Calu3 (cell line): Measurements from ENCODE around the gene RAD51B. TPM values are rescaled to one million over a fixed set of nuclear protein-coding genes. Genes with fewer than 3 reads are reported as not detected.

Source experiments
- BruUV-seq: library from RNA; stranded (reverse); fragments of 400-500 nt; replicated peaks from 2 replicates; lab custom pipeline; 2021; lab: Mats Ljungman, UMichigan
- CTCF ChIA-PET: fragments of 300-600 bp; sonication (Branson Sonifier 250); formaldehyde crosslinking; loops from one replicate; lab custom pipeline; 2022; ENCODE audit warnings: antibody characterized with exemption; lab: Charles Lee
- DNase-seq: peaks from one replicate; pipeline ENCODE4 v3.0.0; 2022
- H3K27ac Mint-ChIP-seq: one replicate; pipeline ENCODE4 v1.8.0; 2022; ENCODE audit warnings: mixed read lengths; ENCODE audit not compliant: unreplicated experiment
- H3K27me3 Mint-ChIP-seq: one replicate; pipeline ENCODE4 v1.8.0; 2022; ENCODE audit warnings: mixed read lengths; ENCODE audit not compliant: unreplicated experiment
- H3K36me3 Mint-ChIP-seq: one replicate; pipeline ENCODE4 v1.8.0; 2022; ENCODE audit warnings: mild to moderate bottlenecking, moderate library complexity, mixed read lengths; ENCODE audit not compliant: insufficient read depth, unreplicated experiment
- H3K4me1 Mint-ChIP-seq: one replicate; pipeline ENCODE4 v1.8.0; 2022; ENCODE audit warnings: mild to moderate bottlenecking, low read depth, mixed read lengths; ENCODE audit not compliant: unreplicated experiment
- H3K4me3 Mint-ChIP-seq: one replicate; pipeline ENCODE4 v1.8.0; 2022; ENCODE audit warnings: mild to moderate bottlenecking, low read depth, moderate library complexity, mixed read lengths; ENCODE audit not compliant: unreplicated experiment
- H3K9me3 Mint-ChIP-seq: one replicate; pipeline ENCODE4 v1.8.0; 2022; ENCODE audit warnings: low read depth, mixed read lengths; ENCODE audit not compliant: unreplicated experiment
- CTCF ChIP-seq: fragments of 200-600 bp; IDR thresholded peaks from one replicate; pipeline ENCODE4 v1.8.0; 2022; ENCODE audit warnings: antibody characterized with exemption; ENCODE audit not compliant: unreplicated experiment
- intact Hi-C: fragments of 100-400 bp; cut with micrococcal nuclease; formaldehyde crosslinking; loops from one replicate; pipeline ENCODE4 v1.10.0; 2022; ENCODE audit not compliant: unreplicated experiment
- total RNA-seq: library from RNA; stranded (reverse); gene quantifications from 2 replicates; pipeline ENCODE4 v1.2.3, GENCODE V29; 2022

RAD51B gene
- total RNA-seq, 1 experiment from 2014 or later = 24.7 TPM

GRCh38 chr14:67973436-67973835, 153.9 kb downstream of the RAD51B start:
- H3K4me1 Mint-ChIP-seq = no peaks in the 10 kb centered on the region

GRCh38 chr14:67975470-67975869, 155.9 kb downstream of the RAD51B start:
- H3K27me3 Mint-ChIP-seq = no peaks in the 10 kb centered on the region
- no peak for TF ChIP-seq CTCF
- CTCF ChIA-PET = no interaction called here
- H3K36me3 Mint-ChIP-seq = no peaks in the 10 kb centered on the region
- H3K9me3 Mint-ChIP-seq = no peaks in the 10 kb centered on the region
- H3K4me1 Mint-ChIP-seq = no peaks in the 10 kb centered on the region
- H3K27ac Mint-ChIP-seq = no peak overlapping the region
- H3K4me3 Mint-ChIP-seq = no peak overlapping the region
- intact Hi-C loops = no loop called here
- no TSS peak for BruUV-seq
- no peak for DNase-seq

More at GRCh38 chr14:67973436-67973835, 153.9 kb downstream of the RAD51B start:
- intact Hi-C loops = no loop called here
- no peaks in the 10 kb centered on the region for H3K27me3 Mint-ChIP-seq
- CTCF ChIA-PET = no interaction called here
- no peaks in the 10 kb centered on the region for H3K36me3 Mint-ChIP-seq
- H3K27ac Mint-ChIP-seq = no peak overlapping the region
- H3K4me3 Mint-ChIP-seq = no peak overlapping the region
- no TSS peak for BruUV-seq
- no peak for TF ChIP-seq CTCF
- peaks cover 4% of the 10 kb centered on the region for H3K9me3 Mint-ChIP-seq
- no peak for DNase-seq

- TF ChIP-seq CTCF = no peak
- H3K27me3 Mint-ChIP-seq = no peaks in the 10 kb centered on the region
- no peaks in the 10 kb centered on the region for H3K4me1 Mint-ChIP-seq
- no peak for DNase-seq
- H3K4me3 Mint-ChIP-seq = no peak overlapping the region
- no peaks in the 10 kb centered on the region for H3K36me3 Mint-ChIP-seq
- BruUV-seq = no TSS peak
- CTCF ChIA-PET = interaction anchor here (1.1 kb wide), 1 partner anchor 214 kb away, joined by 3 read pairs; no protein-coding TSS in a partner anchor
- H3K27ac Mint-ChIP-seq = no peak overlapping the region
- no peaks in the 10 kb centered on the region for H3K9me3 Mint-ChIP-seq
- intact Hi-C loops = no loop called here
Measured at GRCh38 chr14:67977434-67978034, 158.0 kb downstream of the RAD51B start.

GRCh38 chr14:67978749-67979148, 159.2 kb downstream of the RAD51B start:
- no peaks in the 10 kb centered on the region for H3K9me3 Mint-ChIP-seq
- H3K4me1 Mint-ChIP-seq = no peaks in the 10 kb centered on the region
- H3K27me3 Mint-ChIP-seq = no peaks in the 10 kb centered on the region
- DNase-seq = no peak
- H3K27ac Mint-ChIP-seq = no peak overlapping the region
- CTCF ChIA-PET = no interaction called here
- H3K36me3 Mint-ChIP-seq = no peaks in the 10 kb centered on the region
- intact Hi-C loops = no loop called here
- no peak overlapping the region for H3K4me3 Mint-ChIP-seq
- no TSS peak for BruUV-seq
- TF ChIP-seq CTCF = no peak
